NCI-H2196 (cell line): ENCODE results near the gene CD177.
A peak's percentile ranks its signal among the peaks of the same experiment; 100 is the strongest.
"Not testable (repeated sequence)": the region's sequence is repeated elsewhere in the genome, so short reads cannot be mapped to it uniquely, and the experiment has no call there.

Source experiments
- DNase-seq: peaks from one replicate; lab custom pipeline; 2025; ENCODE audit not compliant: unreplicated experiment; lab: John Stamatoyannopoulos, UW

The CD177 gene

GRCh38 chr19:43332058-43332922 is 21.2 kb upstream of the CD177 start:
- no peak for DNase-seq

- not testable (repeated sequence) for DNase-seq
These were observed 17.0 kb upstream of the CD177 start for GRCh38 chr19:43336508-43336907.

DNA sequence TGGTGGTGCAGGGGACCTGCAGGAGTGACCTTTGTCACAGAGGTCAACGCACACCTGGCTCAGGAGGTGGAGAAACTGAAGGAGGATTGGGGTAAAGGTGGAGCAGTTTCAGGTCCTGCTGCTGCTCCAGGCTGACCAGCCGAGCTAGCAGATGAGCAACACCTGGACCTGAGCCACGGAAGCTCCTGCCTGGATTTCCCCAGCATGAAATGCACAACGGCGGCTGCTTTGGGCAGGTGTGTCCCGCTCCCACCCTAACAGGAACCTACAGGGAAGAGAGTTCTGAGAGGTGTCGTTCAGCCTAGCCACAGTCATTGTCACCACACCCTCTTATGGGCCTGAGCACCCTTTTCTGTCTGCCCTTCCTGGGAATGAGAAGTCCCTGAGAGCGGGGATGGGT is 15.7 kb upstream of the CD177 start:
- peak; percentile 15 for DNase-seq

DNA sequence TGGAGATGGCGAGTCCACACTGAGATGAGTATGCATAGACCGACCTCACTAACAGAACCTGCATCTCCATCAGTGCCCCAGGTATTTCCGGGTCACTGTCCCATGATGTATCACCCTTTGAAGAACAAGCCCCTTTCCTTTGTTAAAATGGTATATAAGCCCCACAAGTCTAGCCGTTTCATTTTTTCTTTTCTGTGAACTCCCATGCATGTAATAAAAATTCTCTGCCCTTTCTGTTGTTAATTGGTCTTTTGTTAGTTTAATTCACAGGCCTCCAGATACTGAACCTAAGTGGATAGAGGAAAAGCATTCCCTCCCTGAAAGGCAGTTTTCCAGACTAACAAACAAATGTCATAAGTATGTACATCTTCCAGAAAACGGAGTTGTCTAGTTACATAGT is 15.0 kb upstream of the CD177 start:
- DNase-seq, result no peak

DNA sequence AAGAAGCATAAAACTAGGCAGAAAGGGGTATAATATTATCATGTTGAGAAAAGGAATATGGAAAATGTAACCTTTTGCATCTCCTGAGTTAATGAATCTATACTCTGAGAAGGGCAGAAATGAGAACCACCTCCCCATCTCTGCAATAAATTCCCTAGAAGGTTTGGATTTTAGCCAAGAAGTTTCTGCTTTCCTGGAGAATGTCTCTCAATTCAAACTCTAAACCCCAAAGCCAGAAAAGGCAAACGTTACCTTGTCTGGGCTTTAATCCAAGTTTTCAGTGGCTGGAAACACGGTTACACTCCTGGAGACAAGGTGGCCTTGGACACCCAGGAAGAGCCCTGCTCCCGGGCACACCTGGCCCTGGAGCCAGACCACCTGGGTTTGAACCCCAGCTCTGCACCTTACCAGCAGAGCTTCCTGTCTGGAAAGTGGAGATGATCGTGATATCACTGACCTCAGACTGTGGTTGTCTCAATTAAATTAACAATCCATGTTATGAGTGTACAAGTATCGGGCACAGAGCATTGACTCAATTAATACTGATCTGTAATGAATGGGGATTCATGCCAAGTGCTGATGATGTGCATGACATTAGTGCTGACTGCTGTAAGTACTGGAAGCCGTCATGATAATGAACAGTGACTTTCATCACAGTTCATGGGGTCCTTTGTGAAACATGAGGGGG is 14.1 kb upstream of the CD177 start:
- DNase-seq, result peak; percentile 29

- not testable (repeated sequence) for DNase-seq
These were observed 13.4 kb upstream of the CD177 start for GRCh38 chr19:43340101-43340500.

- DNase-seq, result not testable (repeated sequence)
These were observed 12.4 kb upstream of the CD177 start for GRCh38 chr19:43341098-43341497.

DNA sequence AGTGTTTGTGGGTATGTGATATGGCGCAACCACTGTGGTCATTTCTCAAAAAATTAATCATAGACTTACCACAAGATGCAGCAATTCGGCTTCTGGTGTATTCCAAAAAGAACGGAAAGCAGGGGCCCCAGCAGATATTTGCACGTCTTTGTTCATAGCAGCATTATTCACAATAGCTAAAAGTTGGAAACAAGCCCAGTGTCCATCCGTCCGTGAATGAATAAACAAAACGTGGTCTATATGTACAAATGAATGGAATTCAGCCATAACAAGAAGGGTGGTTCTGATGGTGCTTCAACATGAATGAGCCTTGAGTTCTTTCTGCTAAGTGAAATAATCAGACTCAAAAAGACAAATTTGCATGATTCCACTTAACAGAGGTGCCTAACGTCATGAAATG is 11.4 kb upstream of the CD177 start:
- DNase-seq, result peak; percentile 71

GRCh38 chr19:43344347-43344925 is 9.1 kb upstream of the CD177 start:
- DNase-seq, result not testable (repeated sequence)

GRCh38 chr19:43349813-43350212 is 3.7 kb upstream of the CD177 start:
- DNase-seq, result not testable (repeated sequence)

DNA sequence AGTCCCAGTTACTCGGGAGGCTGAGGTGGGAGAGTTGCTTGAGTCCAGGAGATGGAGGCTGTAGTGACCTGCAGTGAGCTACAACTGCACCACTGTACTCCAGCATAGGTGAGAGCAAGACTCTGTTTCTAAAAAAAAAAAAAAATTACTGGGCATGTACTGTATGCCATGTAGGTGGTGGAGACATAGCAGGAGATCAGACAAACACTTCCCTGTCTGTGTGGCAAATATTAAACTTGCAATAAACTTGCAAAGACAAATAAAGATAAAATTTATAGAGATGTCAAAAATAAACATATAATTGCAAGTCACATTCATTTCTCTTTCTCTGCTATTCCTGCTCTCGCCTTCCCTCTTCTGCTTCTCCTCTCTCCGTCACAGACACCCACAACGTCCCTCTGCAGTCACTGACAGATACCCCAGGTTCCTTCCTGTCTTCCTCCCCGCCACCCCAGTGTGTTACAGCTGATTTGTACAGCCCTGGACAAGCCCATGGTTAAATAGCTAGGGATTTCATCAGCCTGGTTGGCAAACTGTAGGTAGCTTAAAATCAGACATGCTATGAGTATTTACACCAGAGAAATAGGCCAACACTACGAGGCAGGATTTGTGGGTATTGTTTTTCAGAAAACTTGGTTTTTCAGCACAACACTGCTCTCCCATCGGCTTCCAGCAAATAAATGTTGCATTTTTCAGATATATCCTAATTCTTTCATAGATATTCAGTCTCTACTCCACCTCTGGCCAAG is 1.3 kb upstream of the CD177 start:
- DNase-seq, result no peak

DNA sequence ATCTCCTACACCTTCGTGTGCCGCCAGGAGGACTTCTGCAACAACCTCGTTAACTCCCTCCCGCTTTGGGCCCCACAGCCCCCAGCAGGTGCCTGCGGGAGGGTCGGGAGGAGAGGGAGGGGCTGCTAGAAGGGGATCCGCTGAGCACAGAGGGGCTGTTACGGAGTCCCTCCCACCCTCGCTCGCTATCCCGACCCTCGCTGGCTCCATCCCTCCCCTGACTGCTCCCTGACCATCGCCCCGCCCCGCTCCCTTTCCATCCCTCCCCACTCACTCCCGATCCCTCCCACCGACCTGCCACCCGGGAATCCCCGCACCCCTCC is 780 bp downstream of the CD177 start:
- no peak for DNase-seq

GRCh38 chr19:43356749-43357148 is 3.3 kb downstream of the CD177 start:
- not testable (repeated sequence) for DNase-seq

DNA sequence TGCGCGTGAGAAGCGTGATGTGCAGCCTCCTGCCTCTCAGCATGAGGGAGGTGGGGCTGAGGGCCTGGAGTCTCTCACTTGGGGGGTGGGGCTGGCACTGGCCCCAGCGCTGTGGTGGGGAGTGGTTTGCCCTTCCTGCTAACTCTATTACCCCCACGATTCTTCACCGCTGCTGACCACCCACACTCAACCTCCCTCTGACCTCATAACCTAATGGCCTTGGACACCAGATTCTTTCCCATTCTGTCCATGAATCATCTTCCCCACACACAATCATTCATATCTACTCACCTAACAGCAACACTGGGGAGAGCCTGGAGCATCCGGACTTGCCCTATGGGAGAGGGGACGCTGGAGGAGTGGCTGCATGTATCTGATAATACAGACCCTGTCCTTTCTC is 8.7 kb downstream of the CD177 start:
- no peak for DNase-seq

DNA sequence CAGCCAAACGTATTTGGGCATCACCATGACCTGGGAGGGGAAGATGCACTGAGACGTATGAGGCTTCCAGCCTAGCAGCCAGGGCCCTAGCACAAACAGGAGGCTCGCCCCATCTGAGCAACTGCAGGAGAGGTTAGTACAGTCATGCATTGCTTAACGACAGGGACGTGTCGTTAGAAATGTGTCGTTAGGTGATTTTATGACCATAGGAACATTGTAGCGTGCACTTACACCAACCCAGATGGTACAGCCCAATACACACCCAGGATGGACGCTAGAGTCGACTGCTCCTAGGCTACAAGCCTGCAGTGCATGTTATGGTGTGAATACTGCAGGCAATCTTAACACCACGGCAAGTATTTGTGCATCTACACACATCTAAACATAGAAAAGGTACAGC is 9.3 kb downstream of the CD177 start:
- no peak for DNase-seq

DNA sequence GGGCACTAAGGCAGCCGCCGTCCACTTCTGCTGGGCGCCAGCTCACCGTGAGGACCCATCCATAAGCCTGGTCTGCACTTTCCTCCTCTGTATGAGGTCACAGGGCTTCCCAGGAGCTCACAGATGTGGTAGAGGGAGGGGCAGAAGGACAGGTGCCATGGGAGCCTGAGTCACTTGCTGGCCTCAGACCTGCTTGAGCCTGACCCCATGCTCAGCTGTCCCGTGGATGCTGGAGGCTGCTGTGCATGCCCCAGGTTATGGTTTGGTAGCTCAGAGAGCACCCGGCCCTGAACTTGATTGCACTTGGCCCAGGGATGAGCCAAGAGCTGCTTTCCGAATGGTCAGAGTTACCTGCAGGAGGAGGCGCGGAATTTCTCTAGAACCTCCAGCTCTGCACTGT is 12.2 kb downstream of the CD177 start:
- not testable (repeated sequence) for DNase-seq

- DNase-seq, result no peak
These were observed 14.3 kb downstream of the CD177 start for GRCh38 chr19:43367822-43368221.

DNA sequence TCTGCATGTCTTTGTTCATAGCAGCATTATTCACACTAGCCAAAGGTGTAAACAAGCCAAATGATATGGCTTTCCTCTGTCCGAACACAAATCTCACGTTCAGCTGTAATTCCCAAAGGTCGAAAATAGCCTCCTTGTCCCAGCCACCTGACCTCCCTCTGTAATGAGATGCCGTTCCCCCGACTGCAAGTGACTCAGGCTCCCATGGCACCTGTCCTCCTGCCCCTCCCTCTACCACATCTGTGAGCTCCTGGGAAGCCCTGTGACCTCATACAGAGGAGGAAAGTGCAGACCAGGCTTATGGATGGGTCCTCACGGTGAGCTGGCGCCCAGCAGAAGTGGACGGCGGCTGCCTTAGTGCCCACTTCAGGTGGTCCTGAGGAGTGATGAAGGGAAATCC is 15.4 kb downstream of the CD177 start:
- DNase-seq, result peak; percentile 32

DNA sequence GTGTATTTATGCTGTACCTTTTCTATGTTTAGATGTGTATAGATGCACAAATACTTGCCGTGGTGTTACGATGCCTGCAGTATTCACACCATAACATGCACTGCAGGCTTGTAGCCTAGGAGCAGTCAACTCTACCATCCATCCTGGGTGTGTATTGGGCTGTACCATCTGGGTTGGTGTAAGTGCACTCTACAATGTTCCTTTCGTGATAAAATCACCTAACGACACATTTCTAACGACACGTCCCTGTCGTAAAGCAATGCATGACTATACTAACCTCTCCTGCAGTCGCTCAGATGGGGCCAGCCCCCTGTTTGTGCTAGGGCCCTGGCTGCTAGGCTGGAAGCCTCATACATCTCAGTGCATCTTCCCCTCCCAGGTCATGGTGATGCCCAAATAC is 18.4 kb downstream of the CD177 start:
- no peak for DNase-seq

DNA sequence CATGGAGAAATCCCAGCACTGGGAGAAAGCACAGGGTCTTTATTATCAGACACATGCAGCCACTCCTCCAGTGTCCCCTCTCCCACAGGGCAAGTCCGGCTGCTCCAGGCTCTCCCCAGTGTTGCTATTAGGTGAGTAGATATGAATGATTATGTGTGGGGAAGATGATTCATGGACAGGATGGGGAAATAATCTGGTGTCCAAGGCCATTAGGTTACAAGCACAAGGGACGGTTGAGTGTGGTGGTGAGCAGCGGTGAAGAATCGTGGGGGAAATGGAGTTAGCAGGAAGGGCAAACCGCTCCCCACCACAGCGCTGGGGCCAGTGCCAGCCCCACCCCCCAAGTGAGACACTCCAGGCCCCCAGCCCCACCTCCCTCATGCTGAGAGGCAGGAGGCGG is 19.0 kb downstream of the CD177 start:
- no peak for DNase-seq

DNA sequence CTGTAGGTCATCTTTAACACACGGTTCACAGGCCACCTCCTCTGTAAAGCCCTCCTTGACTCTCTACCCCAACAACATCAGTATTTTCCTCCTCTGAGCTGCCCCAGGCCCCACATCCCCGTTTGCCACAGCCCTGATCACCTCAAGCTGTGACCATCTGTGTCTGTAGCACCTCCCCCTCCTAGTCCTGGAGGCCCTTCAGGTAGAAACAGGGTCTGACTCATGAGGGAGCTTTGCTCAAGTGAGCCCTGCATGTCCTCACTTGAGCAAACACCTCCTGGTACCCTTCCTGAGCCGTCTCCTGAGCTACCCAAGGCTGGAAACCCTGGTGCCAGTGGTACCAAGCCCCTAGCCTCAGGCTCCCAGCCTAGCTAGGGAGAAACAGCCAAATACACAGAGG is 24.1 kb downstream of the CD177 start:
- not testable (repeated sequence) for DNase-seq
